Liver (tissue), 3 donors: ENCODE measurements around the gene DENND4A.

Experiments
- ATF3 ChIP-seq: IDR thresholded peaks from 2 replicates; pipeline ENCODE4 v1.6.1; 2016; ENCODE audit warnings: antibody characterized with exemption
- CTCF ChIP-seq: fragments of 150-350 bp; IDR thresholded peaks from 2 replicates; pipeline ENCODE4 v1.5.1; 2017; ENCODE audit warnings: improper control_type of control experiment, low read depth, low read length; ENCODE audit not compliant: missing input control
- GABPA ChIP-seq, 2 donors: IDR thresholded peaks in 1 of 2; conservative IDR thresholded peaks in 1 of 2; 2 replicates each; pipeline ENCODE4 v1.6.1; 2016; ENCODE audit warnings: antibody characterized with exemption in 2 of 2, mild to moderate bottlenecking in 1 of 2, moderate library complexity in 1 of 2
- RAD21 ChIP-seq, 2 donors: IDR thresholded peaks; 2 replicates each; pipeline ENCODE4 v1.6.1; 2016; ENCODE audit warnings: antibody characterized with exemption in 2 of 2, mild to moderate bottlenecking in 2 of 2
- REST ChIP-seq: IDR thresholded peaks from 2 replicates; pipeline ENCODE4 v1.6.1; 2016; ENCODE audit warnings: antibody characterized with exemption, mild to moderate bottlenecking
- YY1 ChIP-seq: IDR thresholded peaks from 2 replicates; pipeline ENCODE4 v1.6.1; 2016; ENCODE audit warnings: antibody characterized with exemption, mild to moderate bottlenecking
- donor health status: healthy.
- donor health status: healthy.

- no peak for TF ChIP-seq GABPA (IDR thresholded peaks at IDR 0.05 in 1 of 2, conservative IDR thresholded peaks at IDR 0.05 in 1 of 2)
- no peak for TF ChIP-seq ATF3
- no peak for TF ChIP-seq CTCF
- no peak for TF ChIP-seq YY1
- TF ChIP-seq REST = no peak
- no peak for TF ChIP-seq RAD21 (IDR thresholded peaks at IDR 0.05)
These were observed 141.6 kb downstream of the DENND4A start for GRCh38 chr15:65650312-65651041.
